HepG2 (cell line): ENCODE results near the gene NINJ2. TPM values are rescaled to one million over a fixed set of nuclear protein-coding genes. Genes with fewer than 3 reads are reported as not detected.

Source experiments
- AKNA ChIP-seq: sonication (generic); formaldehyde crosslinking; IDR thresholded peaks from 2 replicates; pipeline ENCODE4 v1.4.0; 2020; ENCODE audit warnings: missing genetic modification reagents, borderline replicate concordance
- GLMP ChIP-seq: sonication (generic); formaldehyde crosslinking; IDR thresholded peaks from 2 replicates; pipeline ENCODE4 v1.9.0; 2021; ENCODE audit warnings: missing genetic modification reagents, mild to moderate bottlenecking, borderline replicate concordance
- MLLT10 ChIP-seq: sonication (generic); formaldehyde crosslinking; IDR thresholded peaks from 2 replicates; pipeline ENCODE4 v1.4.0; 2020; ENCODE audit warnings: missing genetic modification reagents
- SIN3B ChIP-seq: fragments of 150-350 bp; IDR thresholded peaks from 2 replicates; pipeline ENCODE4 v1.6.1; 2014; ENCODE audit warnings: low read length
- SNAI1 ChIP-seq: sonication (generic); formaldehyde crosslinking; IDR thresholded peaks from 2 replicates; pipeline ENCODE4 v1.5.0; 2020; ENCODE audit warnings: mild to moderate bottlenecking, missing genetic modification reagents, borderline replicate concordance
- TERF1 ChIP-seq: sonication (generic); formaldehyde crosslinking; IDR thresholded peaks from 2 replicates; pipeline ENCODE4 v1.8.0; 2022; ENCODE audit warnings: mild to moderate bottlenecking, missing genetic modification reagents, moderate library complexity
- TRAFD1 ChIP-seq: sonication (generic); formaldehyde crosslinking; IDR thresholded peaks from 2 replicates; pipeline ENCODE4 v1.5.1; 2020; ENCODE audit warnings: missing genetic modification reagents, mild to moderate bottlenecking, borderline replicate concordance
- ZFP62 ChIP-seq: sonication (generic); formaldehyde crosslinking; IDR thresholded peaks from 2 replicates; pipeline ENCODE4 v1.4.0; 2020; ENCODE audit warnings: missing genetic modification reagents
- ZNF17 ChIP-seq: sonication (generic); formaldehyde crosslinking; IDR thresholded peaks from 2 replicates; pipeline ENCODE4 v1.5.0; 2020; ENCODE audit warnings: mild to moderate bottlenecking, missing genetic modification reagents
- ZNF180 ChIP-seq: sonication (generic); formaldehyde crosslinking; IDR thresholded peaks from 2 replicates; pipeline ENCODE4 v1.4.0; 2020; ENCODE audit warnings: low read depth, missing genetic modification reagents, borderline replicate concordance
- ZNF407 ChIP-seq: sonication (generic); formaldehyde crosslinking; IDR thresholded peaks from one replicate; pipeline ENCODE4 v1.5.1; 2020; ENCODE audit warnings: mild to moderate bottlenecking, missing genetic modification reagents; ENCODE audit errors: not compliant biosample characterization
- polyA plus RNA-seq, 8 experiments: library from polyadenylated mRNA; depleted of rRNA in 3 of 8; stranded (reverse) in 7 of 8; unstranded in 1 of 8; fragments of >200 nt; fragmentation: Illumina TruSeq in 4 of 8; extraction: Trizol in 4 of 8; gene quantifications; 2 replicates each; pipeline versions ENCODE4 v1.2.1 to v1.2.3, GENCODE V29; 2011 to 2016; ENCODE audit warnings: low read depth in 4 of 8, missing spikeins in 1 of 8, mixed read lengths in 1 of 8; ENCODE audit not compliant: insufficient read depth in 1 of 8
- total RNA-seq, 5 experiments: library from RNA; depleted of rRNA; stranded (reverse); fragments of >200 nt; fragmentation: Illumina TruSeq; extraction: Trizol; gene quantifications; 2 replicates each; pipeline ENCODE4 v1.2.3, GENCODE V29; 2016; ENCODE audit warnings: low read depth in 1 of 5

NINJ2 gene
- total and polyA plus RNA-seq, 2 of the 13 experiments (the other 11 are each of a cell fraction or from before 2014, with no cell fraction given): 0.62 to 3.8 TPM

GRCh38 chr12:583251-583869 lies 79.9 kb downstream of the NINJ2 start (continued):
- TF ChIP-seq AKNA (CRISPR knock-in tag) (no peak), ZNF17 (CRISPR knock-in tag) (no peak), ZNF407 (CRISPR knock-in tag) (peak; percentile 18), SIN3B (no peak), ZNF180 (CRISPR knock-in tag) (no peak), GLMP (CRISPR knock-in tag) (no peak), SNAI1 (CRISPR knock-in tag) (peak; percentile 82; the same call in 1 of the 2 replicates), MLLT10 (CRISPR knock-in tag) (no peak), ZFP62 (CRISPR knock-in tag) (no peak), TRAFD1 (CRISPR knock-in tag) (peak; percentile 2; the same call in 1 of the 2 replicates), TERF1 (CRISPR knock-in tag) (no peak)
